ENCODE measurements around the gene ARMC7.

DNA sequence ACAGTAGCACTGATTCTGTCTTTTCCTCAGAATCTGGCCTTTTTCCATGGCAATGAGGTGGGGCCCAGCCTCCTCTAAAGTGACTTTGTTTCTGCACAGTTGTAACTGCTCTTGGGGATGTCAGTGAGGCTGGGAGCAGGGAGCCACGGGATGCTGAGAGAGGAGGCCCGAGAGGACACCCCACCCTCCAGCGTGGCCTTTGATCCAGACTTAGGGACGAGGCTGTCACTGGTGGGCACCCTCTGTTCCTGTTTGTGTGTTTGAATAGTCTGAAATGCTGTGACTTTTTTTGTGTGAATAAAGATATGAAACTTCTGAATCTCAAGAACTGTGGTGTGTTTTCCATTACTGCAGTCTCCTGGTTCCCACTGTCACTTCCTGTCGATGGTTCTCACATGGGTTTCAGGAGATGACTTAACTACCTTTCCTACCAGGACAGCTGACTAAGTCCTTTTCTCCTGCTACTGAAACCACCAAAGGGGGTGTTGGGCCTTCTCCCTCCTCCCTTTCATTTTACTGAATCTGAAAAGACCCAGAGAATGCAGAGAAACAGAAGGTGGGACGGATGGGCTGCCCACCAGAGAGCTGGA, 44.1 kb upstream of the ARMC7 start:
- no peak for TF ChIP-seq CTCF (IDR thresholded peaks at IDR 0.05; ENCODE audit: poor library complexity, severe bottlenecking)
- TF ChIP-seq MXI1 (conservative IDR thresholded peaks at IDR 0.05; ENCODE audit: poor library complexity, severe bottlenecking): no peak
- no peak for TF ChIP-seq REST (IDR thresholded peaks at IDR 0.05; ENCODE audit: borderline replicate concordance)

Data from neural cell (in vitro differentiated cells).